Nephron progenitor cell (in vitro differentiated cells): Measurements from ENCODE around the gene LPAR2.

Experiments
- DNase-seq: peaks from one replicate; pipeline ENCODE4 v3.0.0; 2021
- H3K27ac Mint-ChIP-seq: 2 replicates; pipeline ENCODE4 v1.8.0; 2021; ENCODE audit warnings: mild to moderate bottlenecking, moderate library complexity, mixed read lengths
- H3K27me3 Mint-ChIP-seq: 2 replicates; pipeline ENCODE4 v1.8.0; 2021; ENCODE audit warnings: mild to moderate bottlenecking, low read depth, mixed read lengths; ENCODE audit not compliant: poor library complexity
- H3K36me3 Mint-ChIP-seq: 2 replicates; pipeline ENCODE4 v1.8.0; 2021; ENCODE audit warnings: low read depth, mixed read lengths
- H3K4me1 Mint-ChIP-seq: 2 replicates; pipeline ENCODE4 v1.8.0; 2021; ENCODE audit warnings: mixed read lengths
- H3K4me3 Mint-ChIP-seq: 2 replicates; pipeline ENCODE4 v1.8.0; 2021; ENCODE audit warnings: mild to moderate bottlenecking, moderate library complexity, mixed read lengths
- H3K9me3 Mint-ChIP-seq: 2 replicates; pipeline ENCODE4 v1.8.0; 2021; ENCODE audit warnings: mild to moderate bottlenecking, moderate library complexity, mixed read lengths
- TF ChIP-seq, protein P1 (sequence below): fragments of 200-600 bp; sonication (generic); IDR thresholded peaks from 2 replicates; pipeline ENCODE4 v1.5.0; 2021; ENCODE audit warnings: antibody characterized with exemption

LPAR2 gene

DNA sequence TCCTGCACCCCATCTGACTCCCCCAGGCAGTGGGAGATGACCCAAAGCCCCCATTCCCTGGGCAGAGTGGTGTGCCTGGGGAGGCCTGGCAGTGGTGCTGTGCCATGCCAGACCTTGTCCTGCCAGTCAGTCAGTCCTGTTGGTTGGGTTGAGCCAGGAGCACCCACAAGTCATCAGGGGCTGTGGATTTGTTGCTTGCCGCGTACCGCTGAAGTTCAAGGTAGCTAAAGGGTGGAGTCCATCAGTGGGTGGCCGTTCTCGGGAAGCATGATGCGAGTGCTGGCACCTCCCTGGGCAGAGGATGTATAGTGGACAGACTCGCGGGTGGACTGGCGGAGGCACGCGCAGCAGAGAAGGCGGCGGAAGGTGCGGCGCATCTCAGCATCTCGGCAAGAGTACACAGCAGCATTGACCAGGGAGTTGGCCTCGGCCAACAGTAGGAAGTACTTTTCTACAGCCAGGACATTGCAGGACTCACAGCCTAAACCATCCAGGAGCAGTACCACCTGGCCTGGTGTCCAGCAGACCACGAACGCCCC, 3.9 kb downstream of the LPAR2 start:
- H3K27ac Mint-ChIP-seq: no peak overlapping the region

DNA sequence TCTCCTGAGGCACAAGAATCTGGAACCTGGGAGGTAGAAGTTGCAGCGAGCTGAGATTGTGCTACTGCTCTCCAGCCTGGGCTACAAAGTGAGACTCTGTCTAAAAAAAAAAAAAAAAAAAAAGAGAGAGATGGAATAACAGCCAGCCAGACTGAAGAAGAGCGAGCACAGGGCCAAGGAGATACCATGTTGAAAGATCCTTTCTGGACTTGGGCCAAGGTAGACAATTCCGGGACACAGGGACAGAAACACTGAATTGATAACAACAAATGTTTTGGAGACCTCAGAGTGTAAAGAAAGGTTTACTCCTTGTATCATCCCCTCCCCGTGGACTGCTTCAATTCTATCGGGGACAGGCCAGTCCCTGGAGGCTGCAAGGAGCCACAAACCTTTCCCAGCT, 4.6 kb downstream of the LPAR2 start:
- Mint-ChIP-seq H3K4me3 (no peak overlapping the region), H3K4me1 (peaks cover 62% of the 10 kb centered on the region), H3K9me3 (no peaks in the 10 kb centered on the region), H3K27ac (peak overlapping the region; percentile 25), H3K27me3 (peaks cover 3% of the 10 kb centered on the region), H3K36me3 (peaks cover 24% of the 10 kb centered on the region)
- DNase-seq: no peak
- TF ChIP-seq, protein P1, sequence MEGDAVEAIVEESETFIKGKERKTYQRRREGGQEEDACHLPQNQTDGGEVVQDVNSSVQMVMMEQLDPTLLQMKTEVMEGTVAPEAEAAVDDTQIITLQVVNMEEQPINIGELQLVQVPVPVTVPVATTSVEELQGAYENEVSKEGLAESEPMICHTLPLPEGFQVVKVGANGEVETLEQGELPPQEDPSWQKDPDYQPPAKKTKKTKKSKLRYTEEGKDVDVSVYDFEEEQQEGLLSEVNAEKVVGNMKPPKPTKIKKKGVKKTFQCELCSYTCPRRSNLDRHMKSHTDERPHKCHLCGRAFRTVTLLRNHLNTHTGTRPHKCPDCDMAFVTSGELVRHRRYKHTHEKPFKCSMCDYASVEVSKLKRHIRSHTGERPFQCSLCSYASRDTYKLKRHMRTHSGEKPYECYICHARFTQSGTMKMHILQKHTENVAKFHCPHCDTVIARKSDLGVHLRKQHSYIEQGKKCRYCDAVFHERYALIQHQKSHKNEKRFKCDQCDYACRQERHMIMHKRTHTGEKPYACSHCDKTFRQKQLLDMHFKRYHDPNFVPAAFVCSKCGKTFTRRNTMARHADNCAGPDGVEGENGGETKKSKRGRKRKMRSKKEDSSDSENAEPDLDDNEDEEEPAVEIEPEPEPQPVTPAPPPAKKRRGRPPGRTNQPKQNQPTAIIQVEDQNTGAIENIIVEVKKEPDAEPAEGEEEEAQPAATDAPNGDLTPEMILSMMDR: no peak

More for the DNA sequence above, 3.9 kb downstream of the LPAR2 start:
- Mint-ChIP-seq H3K4me1 (peaks cover 57% of the 10 kb centered on the region), H3K9me3 (no peaks in the 10 kb centered on the region), H3K36me3 (peaks cover 24% of the 10 kb centered on the region), H3K4me3 (peak overlapping the region; percentile 42), H3K27me3 (peaks cover 6% of the 10 kb centered on the region)
- TF ChIP-seq, protein P1: no peak
- DNase-seq: no peak

DNA sequence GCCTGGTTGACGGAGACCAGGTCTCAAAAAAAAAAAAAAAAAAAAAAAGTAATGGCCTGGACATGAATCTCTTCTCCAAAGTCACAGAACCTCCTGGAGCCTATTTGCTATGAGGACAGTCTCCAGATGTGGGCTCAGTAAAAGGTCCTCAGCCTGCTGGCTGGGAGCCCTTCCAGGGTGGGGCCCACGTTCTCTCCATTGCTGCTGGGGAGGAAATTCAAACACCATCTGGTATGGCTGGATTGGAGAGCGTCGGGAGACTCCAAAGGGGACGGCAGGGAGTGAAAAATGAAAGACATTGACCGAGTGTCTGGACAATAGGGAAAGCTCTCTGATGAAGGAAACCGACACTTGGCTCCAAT, 8.2 kb downstream of the LPAR2 start:
- TF ChIP-seq, protein P1: no peak
- Mint-ChIP-seq H3K4me1 (peaks cover 65% of the 10 kb centered on the region), H3K9me3 (no peaks in the 10 kb centered on the region), H3K36me3 (peaks cover 18% of the 10 kb centered on the region), H3K4me3 (peak overlapping the region; percentile 15), H3K27ac (no peak overlapping the region), H3K27me3 (peaks cover 4% of the 10 kb centered on the region)
- no peak for DNase-seq

DNA sequence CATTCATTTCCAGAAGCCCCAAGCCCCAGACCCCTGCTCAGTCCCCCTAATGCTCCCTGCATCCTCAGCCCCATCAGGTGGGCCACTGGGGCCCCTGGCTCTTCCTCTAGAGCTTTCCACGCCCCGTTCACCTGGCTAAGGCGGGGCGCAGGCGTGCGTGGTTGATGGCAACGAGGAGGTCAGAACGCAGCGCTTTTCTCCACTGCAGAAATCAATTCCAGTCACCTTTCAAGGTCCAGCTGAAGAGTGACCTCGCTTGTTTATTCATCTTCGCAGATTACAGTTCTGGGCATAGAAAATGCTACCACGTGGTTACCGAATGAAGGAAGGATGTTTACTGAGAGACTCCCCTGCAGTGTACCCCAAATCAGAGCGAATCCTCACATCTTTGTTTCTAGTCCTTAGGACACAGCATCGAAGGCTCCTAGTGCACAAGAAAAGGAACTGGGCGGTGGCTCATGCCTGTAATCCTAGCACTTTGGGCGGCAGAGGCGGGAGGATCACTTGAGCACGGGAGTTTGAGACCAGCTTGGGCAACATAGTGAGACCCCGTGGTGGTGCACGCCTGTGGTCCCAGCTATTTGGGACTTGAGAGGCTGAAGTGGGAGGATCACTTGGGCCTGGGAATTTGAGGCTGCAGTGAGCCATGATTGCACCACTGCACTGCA, 8.7 kb downstream of the LPAR2 start:
- H3K4me1 Mint-ChIP-seq: peaks cover 61% of the 10 kb centered on the region
- no peaks in the 10 kb centered on the region for H3K9me3 Mint-ChIP-seq
- DNase-seq: no peak
- peaks cover 14% of the 10 kb centered on the region for H3K36me3 Mint-ChIP-seq
- peak overlapping the region; percentile 82 for H3K4me3 Mint-ChIP-seq
- TF ChIP-seq, protein P1: no peak
- H3K27me3 Mint-ChIP-seq: peaks cover 4% of the 10 kb centered on the region
- no peak overlapping the region for H3K27ac Mint-ChIP-seq

DNA sequence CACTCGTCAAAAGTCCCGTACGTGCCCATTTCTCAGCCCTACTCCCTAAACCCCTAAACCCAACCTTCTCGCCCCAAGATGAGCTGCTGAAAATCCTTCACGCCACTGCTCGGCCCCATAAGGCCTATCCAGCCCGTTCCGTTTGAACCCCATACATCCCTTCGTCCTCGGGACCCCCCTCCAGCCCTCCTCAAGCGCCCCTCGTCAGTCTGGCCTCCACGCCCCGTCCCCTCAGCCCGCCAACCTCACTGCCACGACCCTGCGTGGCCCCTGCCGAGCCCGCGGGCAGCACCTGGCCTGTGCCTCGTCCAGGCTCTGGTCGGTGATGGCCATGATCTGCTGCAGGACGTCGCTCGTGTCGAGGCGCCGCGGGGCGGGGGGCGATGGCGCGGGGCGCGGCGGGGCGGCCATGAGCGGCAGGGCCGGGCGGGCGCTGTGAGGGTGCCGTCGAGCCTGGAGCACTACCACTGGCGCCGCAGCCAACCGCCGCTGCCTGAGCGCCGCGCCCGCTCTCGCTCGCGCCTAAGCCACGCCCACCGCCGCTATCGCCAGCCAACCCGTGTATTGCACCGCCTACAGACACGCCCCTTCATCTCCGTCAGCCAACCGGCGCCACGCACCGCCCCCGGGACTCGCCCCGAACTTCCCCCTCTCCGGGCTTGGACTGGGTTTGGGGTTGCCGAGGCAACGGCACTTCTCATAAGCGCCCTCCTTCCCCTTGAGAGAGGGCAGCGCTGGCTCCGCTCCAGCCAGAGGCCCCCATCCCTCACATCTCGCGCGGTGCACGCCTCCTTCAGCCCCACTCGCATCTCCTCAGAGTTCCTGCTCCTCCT, 9.6 kb downstream of the LPAR2 start, which contains the start of gene PBX4:
Gene PBX4, minus strand, starts transcription at position 469 of the 833 bp plus-strand sequence. Its CDS starts 58 bp downstream, at position 411.
- no peak within 1 kb of the TSS for H3K27ac Mint-ChIP-seq
- TF ChIP-seq, protein P1: no peak
- H3K4me3 Mint-ChIP-seq: peak within 1 kb of the TSS; percentile 82

More for the DNA sequence above, 9.6 kb downstream of the LPAR2 start, which contains the start of gene PBX4:
- H3K36me3 Mint-ChIP-seq: peaks cover 6% of the 10 kb centered on the region
- peaks cover 4% of the 10 kb centered on the region for H3K27me3 Mint-ChIP-seq
- peak; percentile 99 for DNase-seq
- no peaks in the 10 kb centered on the region for H3K9me3 Mint-ChIP-seq
- H3K4me1 Mint-ChIP-seq: peaks cover 58% of the 10 kb centered on the region
